Skeletal muscle satellite cell (primary cell): ENCODE data around the gene EEFSEC.

Source experiments
- H3K27me3 ChIP-seq: 2 replicates; pipeline ENCODE4 v1.7.0; 2013; ENCODE audit warnings: low read length; ENCODE audit not compliant: control insufficient read depth, insufficient read depth
- H3K36me3 ChIP-seq: 2 replicates; pipeline ENCODE4 v1.7.0; 2013; ENCODE audit warnings: mild to moderate bottlenecking, control low read depth, low read length; ENCODE audit not compliant: insufficient read depth
- H3K4me1 ChIP-seq: 2 replicates; pipeline ENCODE4 v1.7.0; 2013; ENCODE audit warnings: low read length; ENCODE audit not compliant: control insufficient read depth, insufficient read depth
- H3K4me2 ChIP-seq: 2 replicates; pipeline ENCODE4 v1.7.0; 2013; ENCODE audit warnings: mild to moderate bottlenecking, low read length
- H3K4me3 ChIP-seq: 2 replicates; pipeline ENCODE4 v1.7.0; 2013; ENCODE audit warnings: low read length
- H3K9ac ChIP-seq: 2 replicates; pipeline ENCODE4 v1.7.0; 2013; ENCODE audit warnings: mild to moderate bottlenecking, low read depth, low read length, moderate library complexity
- H3K9me3 ChIP-seq: replicated peaks from 2 replicates; pipeline ENCODE4 v1.7.0; 2013; ENCODE audit warnings: mild to moderate bottlenecking, control low read depth, low read length

Gene EEFSEC

GRCh38 chr3:128318275-128318941, 165.1 kb downstream of the EEFSEC start:
- H3K36me3 ChIP-seq, result no peaks in the 10 kb centered on the region
- no peaks in the 10 kb centered on the region for H3K9me3 ChIP-seq
- H3K4me2 ChIP-seq, result no peak overlapping the region
- no peaks in the 10 kb centered on the region for H3K27me3 ChIP-seq
- no peak overlapping the region for H3K4me3 ChIP-seq
- no peaks in the 10 kb centered on the region for H3K4me1 ChIP-seq
- no peak overlapping the region for H3K9ac ChIP-seq

GRCh38 chr3:128319107-128319506, 165.8 kb downstream of the EEFSEC start:
- Histone ChIP-seq H3K4me1 (no peaks in the 10 kb centered on the region), H3K27me3 (no peaks in the 10 kb centered on the region), H3K4me2 (no peak overlapping the region), H3K9ac (no peak overlapping the region), H3K4me3 (no peak overlapping the region), H3K9me3 (no peaks in the 10 kb centered on the region), H3K36me3 (no peaks in the 10 kb centered on the region)

DNA sequence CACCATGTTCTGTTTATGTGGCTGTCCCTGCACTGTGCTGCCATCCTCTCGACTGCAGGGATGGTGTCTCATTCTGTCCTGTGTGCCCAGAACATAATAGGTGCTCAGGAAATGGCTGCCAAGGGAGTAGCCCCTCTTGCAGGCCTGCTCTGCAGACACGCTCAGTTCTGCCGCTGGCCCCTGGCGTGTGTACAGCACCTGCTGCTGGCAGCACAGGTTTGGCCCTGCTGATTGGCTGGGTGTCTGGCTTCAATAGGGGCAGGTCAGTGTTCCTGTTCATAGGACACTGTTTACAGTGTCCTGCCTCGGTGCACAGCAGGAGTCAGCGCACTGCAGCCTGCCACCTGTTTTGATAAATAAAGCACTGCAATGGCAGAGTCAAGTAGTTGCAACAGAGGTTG, 166.5 kb downstream of the EEFSEC start:
- Histone ChIP-seq H3K4me2 (no peak overlapping the region), H3K36me3 (no peaks in the 10 kb centered on the region), H3K4me3 (no peak overlapping the region), H3K9ac (no peak overlapping the region), H3K4me1 (no peaks in the 10 kb centered on the region), H3K27me3 (no peaks in the 10 kb centered on the region), H3K9me3 (no peaks in the 10 kb centered on the region)

GRCh38 chr3:128320551-128321340, 167.5 kb downstream of the EEFSEC start:
- Histone ChIP-seq H3K9ac (no peak overlapping the region), H3K27me3 (no peaks in the 10 kb centered on the region), H3K36me3 (no peaks in the 10 kb centered on the region), H3K4me1 (no peaks in the 10 kb centered on the region), H3K4me3 (no peak overlapping the region), H3K4me2 (no peak overlapping the region), H3K9me3 (no peaks in the 10 kb centered on the region)

GRCh38 chr3:128321418-128321817, 168.1 kb downstream of the EEFSEC start:
- H3K36me3 ChIP-seq, result no peaks in the 10 kb centered on the region
- no peaks in the 10 kb centered on the region for H3K27me3 ChIP-seq
- no peak overlapping the region for H3K4me3 ChIP-seq
- H3K4me1 ChIP-seq, result no peaks in the 10 kb centered on the region
- no peak overlapping the region for H3K4me2 ChIP-seq
- no peaks in the 10 kb centered on the region for H3K9me3 ChIP-seq
- H3K9ac ChIP-seq, result no peak overlapping the region

- Histone ChIP-seq H3K4me3 (no peak overlapping the region), H3K9me3 (no peaks in the 10 kb centered on the region), H3K36me3 (no peaks in the 10 kb centered on the region), H3K9ac (no peak overlapping the region), H3K4me2 (no peak overlapping the region), H3K27me3 (no peaks in the 10 kb centered on the region), H3K4me1 (no peaks in the 10 kb centered on the region)
These were observed 169.0 kb downstream of the EEFSEC start for GRCh38 chr3:128322030-128323022.

DNA sequence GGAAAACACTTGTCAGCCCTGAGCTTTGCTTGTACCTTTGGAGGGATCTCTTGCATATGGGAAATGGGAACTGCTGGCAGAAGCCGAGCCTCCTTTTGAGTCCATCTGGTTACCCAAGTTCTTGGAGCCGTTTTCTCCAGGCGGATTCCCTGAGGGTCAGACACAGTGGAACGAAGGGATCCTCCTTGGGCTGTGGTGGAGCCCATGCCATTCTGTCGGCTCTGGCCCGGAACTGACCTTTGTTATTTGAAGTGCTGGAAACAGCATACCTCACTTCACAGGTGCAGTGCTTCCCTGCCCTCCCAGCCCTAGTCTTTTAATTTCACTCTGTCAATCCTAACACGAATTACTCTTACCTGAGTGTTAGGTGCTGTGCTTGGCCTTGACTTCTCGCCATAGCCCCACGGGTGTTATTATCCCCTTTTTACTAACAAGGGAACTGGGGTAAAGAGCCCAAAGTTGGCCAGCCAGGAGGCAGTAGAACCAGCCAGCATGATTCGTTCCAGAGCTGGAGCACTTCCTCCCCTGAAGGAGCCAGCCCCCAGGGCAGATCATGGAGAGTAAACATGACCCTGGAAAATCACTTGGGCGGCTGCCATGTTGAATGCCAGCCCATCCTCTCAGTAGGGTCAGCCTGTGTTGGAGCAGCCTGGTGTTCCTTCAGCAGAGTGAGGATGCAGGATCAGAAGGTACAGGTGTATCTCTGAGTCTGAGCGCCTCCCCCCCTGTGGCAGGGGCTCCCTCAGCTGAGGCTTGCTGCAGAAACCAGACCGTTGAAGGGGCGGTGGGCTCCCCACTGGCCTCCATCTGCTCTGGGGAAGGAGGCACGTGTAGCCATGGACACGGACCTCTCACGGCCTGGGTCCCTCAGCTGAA, 170.2 kb downstream of the EEFSEC start:
- Histone ChIP-seq H3K4me1 (no peaks in the 10 kb centered on the region), H3K4me2 (no peak overlapping the region), H3K36me3 (no peaks in the 10 kb centered on the region)

DNA sequence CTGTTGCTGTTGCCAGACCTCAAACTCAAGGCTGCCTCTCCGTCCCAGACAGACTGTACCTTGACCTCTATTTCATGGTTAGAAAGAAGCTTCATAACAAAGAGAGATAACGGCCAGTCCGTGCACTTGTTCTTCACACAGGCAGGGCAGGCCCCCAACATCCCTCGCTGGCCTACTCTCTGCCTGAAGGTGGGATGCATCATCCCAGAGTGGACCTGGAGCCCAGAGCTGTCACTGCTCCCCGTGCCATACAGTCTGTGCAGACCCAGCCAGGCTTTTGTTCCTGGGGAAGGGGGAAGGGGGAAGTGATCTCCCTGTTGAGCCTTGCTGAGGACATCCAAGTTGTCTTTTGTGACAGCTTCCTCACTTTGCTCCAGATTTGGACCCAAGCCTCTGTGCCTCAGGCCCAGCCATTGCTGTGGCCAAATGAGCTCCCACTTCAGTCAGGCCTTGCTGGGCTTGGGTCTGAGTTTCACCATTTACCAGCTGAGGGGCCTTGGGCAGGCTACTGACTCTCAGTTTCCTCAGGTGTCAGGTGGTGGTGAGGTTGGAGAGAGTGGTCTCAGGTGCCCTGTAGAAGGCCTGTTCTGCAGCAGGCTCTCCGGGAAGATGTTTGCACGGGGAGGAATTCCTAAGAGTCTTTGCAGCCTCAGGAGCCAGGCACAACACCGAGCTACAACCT, 171.8 kb downstream of the EEFSEC start:
- Histone ChIP-seq H3K4me2 (no peak overlapping the region), H3K9ac (no peak overlapping the region), H3K27me3 (no peaks in the 10 kb centered on the region), H3K4me1 (no peaks in the 10 kb centered on the region), H3K9me3 (no peaks in the 10 kb centered on the region), H3K36me3 (no peaks in the 10 kb centered on the region), H3K4me3 (no peak overlapping the region)

More for the DNA sequence above, 170.2 kb downstream of the EEFSEC start:
- no peak overlapping the region for H3K4me3 ChIP-seq
- H3K9me3 ChIP-seq, result no peaks in the 10 kb centered on the region
- H3K9ac ChIP-seq, result no peak overlapping the region
- no peaks in the 10 kb centered on the region for H3K27me3 ChIP-seq

GRCh38 chr3:128326051-128326823, 173.0 kb downstream of the EEFSEC start:
- no peak overlapping the region for H3K9ac ChIP-seq
- H3K9me3 ChIP-seq, result no peaks in the 10 kb centered on the region
- H3K36me3 ChIP-seq, result no peaks in the 10 kb centered on the region
- no peak overlapping the region for H3K4me3 ChIP-seq
- H3K4me1 ChIP-seq, result no peaks in the 10 kb centered on the region
- H3K27me3 ChIP-seq, result no peaks in the 10 kb centered on the region
- no peak overlapping the region for H3K4me2 ChIP-seq

GRCh38 chr3:128327606-128328031, 174.3 kb downstream of the EEFSEC start:
- Histone ChIP-seq H3K27me3 (no peaks in the 10 kb centered on the region), H3K4me1 (no peaks in the 10 kb centered on the region), H3K9ac (no peak overlapping the region), H3K36me3 (no peaks in the 10 kb centered on the region), H3K9me3 (no peaks in the 10 kb centered on the region), H3K4me3 (no peak overlapping the region), H3K4me2 (no peak overlapping the region)
